ENCODE results near the gene ZBED5.

ZBED5 gene

GRCh38 chr11:10878408-10879214, 20.8 kb upstream of the ZBED5 start:
- DNase-seq: no peak

GRCh38 chr11:10876158-10876557, 18.3 kb upstream of the ZBED5 start:
- no peak for DNase-seq

- no peak for DNase-seq
Measured at GRCh38 chr11:10875430-10876021, 17.7 kb upstream of the ZBED5 start.

DNA sequence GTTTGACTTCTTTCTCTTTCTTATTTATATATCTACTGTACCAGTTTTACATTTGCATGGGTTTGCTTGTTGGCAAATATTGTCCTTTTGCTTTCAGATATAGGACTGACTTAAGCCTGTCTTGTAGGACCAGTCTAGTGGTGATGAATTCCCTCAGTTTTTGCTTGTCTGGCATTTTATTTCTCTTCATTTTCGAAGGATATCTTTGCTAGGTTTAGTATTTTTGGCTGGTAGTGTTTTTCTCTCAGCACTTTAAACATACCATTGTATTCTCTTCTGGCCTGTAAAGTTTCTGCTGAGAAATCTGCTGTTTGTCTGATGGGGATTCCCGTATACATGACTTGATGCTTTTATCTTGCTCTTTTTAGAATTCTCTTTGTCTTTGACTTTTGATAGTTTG, 14.2 kb upstream of the ZBED5 start:
- no peak for DNase-seq

DNA sequence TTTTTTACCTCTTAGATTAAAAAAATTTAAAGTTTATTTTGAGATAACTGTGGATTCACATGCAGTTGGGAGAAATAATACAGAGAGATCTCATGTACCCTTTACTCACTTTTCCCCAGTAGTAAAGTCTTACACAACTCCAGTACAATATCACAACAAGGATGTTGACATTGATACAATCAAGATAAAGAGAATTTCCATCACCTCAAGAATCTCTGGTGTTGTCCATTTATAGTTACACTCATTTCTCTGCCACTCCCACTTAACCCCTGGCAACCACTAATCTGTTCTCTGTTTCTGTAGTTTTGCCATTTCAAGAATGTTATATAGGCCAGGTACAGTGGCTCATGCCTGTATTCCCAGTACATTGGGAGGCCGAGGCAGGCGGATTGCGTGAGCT, 10.5 kb upstream of the ZBED5 start:
- no peak for DNase-seq

DNA sequence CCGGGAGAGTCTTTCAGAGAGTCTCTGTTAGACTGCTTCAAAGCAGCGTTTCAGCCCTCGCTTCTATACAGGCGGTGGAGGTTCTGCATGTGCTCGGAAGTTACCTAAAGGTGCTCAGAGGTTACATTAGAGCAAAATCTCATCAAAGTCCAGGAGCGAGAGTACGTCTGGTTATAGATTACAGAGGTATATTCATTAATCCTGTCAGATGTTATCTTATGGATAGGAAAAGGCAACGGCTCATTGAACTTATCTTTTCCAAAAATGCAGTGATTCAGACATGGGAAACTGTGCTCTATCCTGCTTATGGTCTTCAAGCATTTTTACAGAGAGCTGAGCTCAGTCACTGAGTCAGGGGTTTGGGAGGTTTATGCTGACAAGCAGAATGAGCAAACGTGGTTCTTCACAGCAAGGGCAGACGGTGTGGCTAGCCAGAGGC, 9.1 kb upstream of the ZBED5 start:
- DNase-seq: no peak

GRCh38 chr11:10865837-10866270, 8.0 kb upstream of the ZBED5 start:
- DNase-seq: no peak

- DNase-seq: no peak
Measured at GRCh38 chr11:10864688-10865087, 6.8 kb upstream of the ZBED5 start.

DNA sequence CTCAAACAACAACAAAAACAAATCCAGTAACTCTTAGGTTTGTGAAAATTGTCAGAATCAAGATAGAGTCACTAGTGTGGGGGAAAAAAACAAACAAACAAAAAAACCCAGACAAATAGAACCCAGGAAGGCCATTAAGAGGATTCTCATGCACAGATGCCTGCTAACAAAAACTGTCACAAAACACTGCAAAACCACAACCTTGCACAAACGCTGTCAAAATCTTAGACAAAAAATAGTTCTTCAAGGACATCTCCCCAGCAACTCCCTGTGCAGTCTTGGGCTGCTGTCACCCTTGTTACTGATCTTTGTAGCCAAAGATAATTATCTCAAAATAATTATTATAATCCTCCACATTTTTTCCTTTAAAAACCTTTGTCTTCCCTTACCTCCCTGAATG, 4.6 kb upstream of the ZBED5 start:
- no peak for DNase-seq

GRCh38 chr11:10861799-10862198, 3.9 kb upstream of the ZBED5 start:
- DNase-seq: no peak

DNA sequence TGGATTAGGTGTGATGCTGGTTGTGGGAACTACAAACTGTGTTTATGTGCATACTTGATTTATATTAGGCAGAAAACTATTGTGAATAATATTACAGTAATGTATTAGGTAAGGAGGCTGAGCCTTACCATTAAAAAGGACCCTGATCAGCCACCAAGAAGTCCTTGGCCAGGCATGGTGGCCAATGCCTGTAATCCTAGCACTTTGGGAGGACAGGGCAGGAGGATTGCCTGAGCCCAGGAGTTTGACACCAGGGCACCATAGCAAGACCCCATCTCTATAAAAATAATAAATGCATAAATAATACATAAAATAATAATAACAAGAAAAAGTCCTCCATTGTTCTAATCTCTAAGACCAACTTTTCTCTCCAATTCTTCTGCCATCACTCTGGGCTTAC, 3.2 kb upstream of the ZBED5 start:
- DNase-seq: no peak

GRCh38 chr11:10858439-10859325, 829 bp upstream of the ZBED5 start:
- DNase-seq: no peak

- no peak for DNase-seq
Measured at GRCh38 chr11:10857459-10857708, 469 bp downstream of the ZBED5 start.

- DNase-seq: no peak
Measured at GRCh38 chr11:10856689-10857458, 979 bp downstream of the ZBED5 start.

DNA sequence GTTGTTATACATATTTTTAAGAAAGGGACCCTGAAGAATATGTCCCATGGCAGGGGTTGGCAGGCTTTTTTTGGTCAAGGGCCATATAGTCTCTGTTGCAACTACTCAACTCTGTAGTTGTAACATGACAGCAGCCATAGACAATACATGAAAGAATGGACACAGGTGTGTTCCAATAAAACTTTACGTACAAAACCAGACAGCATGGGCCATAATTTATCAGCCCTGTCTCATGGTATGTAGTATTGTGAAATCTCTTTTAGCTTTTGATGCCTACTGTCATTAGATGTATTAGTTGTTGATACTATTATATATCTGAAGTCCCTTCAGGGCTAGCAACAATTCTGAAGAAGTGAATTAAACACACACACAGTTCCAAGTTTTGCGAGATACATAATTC, 2.6 kb downstream of the ZBED5 start:
- DNase-seq: no peak

GRCh38 chr11:10847960-10848860, 9.6 kb downstream of the ZBED5 start:
- DNase-seq: no peak

- no peak for DNase-seq
Measured at GRCh38 chr11:10846660-10847059, 11.2 kb downstream of the ZBED5 start.

GRCh38 chr11:10845589-10845988, 12.3 kb downstream of the ZBED5 start:
- DNase-seq: no peak

- DNase-seq: no peak
Measured at GRCh38 chr11:10844796-10845195, 13.1 kb downstream of the ZBED5 start.

DNA sequence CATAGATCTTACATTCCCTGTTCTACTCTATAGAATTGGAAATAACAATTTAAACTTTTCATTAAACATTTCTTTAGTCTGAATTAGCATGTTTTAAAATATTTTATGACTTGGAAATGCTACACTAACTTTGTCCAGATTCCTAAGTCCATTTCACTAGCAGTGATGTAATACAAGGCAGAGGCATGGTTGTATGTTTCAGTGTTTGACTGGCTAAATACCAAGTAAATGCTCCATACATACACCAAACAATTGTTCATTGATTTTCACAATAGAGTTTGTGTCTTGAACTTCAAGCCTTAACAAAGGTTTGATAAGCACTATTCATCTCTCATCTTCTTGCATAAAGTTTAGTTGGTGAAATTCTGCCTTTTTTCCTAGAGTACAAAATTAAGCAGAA, 13.5 kb downstream of the ZBED5 start:
- no peak for DNase-seq

DNA sequence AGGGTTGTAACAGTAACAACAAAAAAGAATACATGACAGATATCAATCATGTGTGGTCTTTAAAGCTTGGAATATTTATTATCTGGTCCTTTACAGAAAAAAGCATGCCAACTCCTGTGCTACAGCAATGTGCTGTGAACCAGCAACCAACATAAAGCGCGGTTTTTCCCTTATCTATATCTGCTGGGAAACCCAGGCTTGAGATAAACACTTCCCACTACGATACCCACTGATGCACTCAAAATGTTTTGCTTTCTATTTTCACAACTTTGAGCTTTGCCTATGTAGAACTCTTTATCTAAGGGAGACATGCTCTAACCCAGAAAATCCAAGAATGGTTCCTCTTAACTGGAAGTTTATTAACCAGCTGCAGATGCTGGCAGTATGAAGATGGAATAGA, 19.0 kb downstream of the ZBED5 start:
- no peak for DNase-seq

- no peak for DNase-seq
Measured at GRCh38 chr11:10838083-10838482, 19.8 kb downstream of the ZBED5 start.

All from T1000 (cell line).